HG03095 (cell line): ENCODE results near the gene ASXL1.
"Not testable (repeated sequence)": the region's sequence is repeated elsewhere in the genome, so short reads cannot be mapped to it uniquely, and the experiment has no call there.

Experiments used
- ATAC-seq: cut with Tn5 transposase; IDR thresholded peaks from one replicate; pipeline ENCODE4 v1.9.1; 2021; ENCODE audit warnings: moderate library complexity; ENCODE audit not compliant: unreplicated experiment

Gene ASXL1

DNA sequence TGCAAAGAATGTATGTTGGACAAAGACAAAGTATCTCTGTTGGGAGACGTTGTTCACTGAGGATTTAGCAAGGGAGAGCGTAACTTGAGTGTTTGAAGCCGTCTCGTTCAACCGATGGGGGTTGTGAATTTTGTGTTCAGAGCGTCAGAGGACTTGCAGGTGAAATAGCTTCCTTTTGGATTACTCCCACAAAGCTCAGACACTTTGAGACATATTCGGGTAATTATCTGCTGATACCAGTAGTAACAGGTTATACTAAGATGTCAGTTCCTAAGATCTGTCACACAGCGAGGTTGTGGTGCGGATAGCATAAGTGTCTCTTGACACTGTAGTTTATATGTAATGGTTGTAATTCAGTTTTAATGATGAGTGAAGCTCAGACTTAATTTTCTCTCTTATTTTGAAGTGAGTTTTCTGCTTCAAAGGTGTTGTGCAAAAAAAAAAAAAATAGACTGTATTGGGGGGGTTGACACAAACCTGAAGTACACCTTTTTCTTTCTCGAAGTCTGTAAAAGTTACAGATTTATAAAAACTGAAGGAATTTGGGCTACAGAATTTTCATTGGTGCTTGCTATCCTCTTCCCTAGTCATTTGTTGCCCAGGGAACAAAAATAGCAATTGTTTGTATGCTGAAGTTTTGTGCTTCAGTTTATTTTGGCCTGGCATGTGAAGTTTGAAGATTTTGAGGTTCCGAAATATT is 1.7 kb downstream of the ASXL1 start:
- ATAC-seq = no peak

DNA sequence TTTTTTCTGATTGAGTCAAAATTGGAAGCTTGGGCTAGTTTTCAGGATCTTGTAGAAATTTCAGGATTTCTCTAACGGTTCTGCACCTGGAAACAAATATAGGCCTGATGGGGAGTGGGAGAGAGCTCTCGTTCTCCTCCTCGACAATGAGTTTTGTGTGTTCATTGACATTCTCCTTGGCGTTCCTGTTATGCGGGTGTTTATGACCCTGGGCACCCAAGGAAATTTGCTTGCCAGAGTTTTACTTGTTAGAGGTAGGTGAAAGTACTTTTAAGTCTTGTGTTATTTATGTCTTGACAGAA is 2.2 kb downstream of the ASXL1 start:
- ATAC-seq = no peak

DNA sequence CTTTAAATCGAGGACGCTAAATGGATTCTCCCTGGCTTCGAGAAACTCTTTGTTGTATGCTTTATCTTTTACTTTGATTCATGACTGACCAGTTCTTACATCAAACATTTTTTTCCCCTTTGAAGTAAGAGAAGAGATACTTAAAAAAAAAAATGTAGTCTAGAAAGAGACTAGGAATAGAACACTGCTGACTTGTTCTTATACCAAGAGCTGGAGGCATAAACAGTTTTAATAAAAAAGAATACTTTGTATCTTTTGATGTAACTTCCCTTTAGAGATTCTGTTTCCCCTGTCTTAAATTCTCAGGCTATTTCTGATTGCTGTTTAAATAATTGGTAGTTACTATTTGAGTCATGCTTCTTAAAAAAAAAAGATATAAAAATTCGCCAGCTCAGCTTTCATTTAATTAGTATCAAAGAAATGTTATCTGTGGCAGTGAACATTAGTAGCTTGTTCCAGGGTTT is 4.8 kb downstream of the ASXL1 start:
- ATAC-seq = no peak

DNA sequence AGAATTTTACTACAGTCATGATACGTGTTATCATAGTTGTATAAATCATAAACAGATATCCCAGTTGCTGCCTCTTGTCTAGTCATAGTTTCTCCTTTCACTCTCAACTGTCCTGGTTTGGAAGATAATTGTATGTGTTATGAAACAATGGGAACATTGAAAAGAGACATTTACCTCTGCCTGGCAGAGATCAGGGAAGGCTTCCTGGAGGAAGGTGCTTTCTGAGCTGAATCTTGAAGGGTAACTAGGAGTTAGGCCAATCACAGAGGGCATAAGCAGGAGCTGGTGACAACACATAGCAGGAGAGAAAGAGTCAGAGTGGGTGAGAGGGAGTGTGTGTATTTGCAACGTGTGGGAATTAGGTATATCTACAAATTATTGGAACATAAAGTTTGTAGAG is 5.4 kb downstream of the ASXL1 start:
- no peak for ATAC-seq

DNA sequence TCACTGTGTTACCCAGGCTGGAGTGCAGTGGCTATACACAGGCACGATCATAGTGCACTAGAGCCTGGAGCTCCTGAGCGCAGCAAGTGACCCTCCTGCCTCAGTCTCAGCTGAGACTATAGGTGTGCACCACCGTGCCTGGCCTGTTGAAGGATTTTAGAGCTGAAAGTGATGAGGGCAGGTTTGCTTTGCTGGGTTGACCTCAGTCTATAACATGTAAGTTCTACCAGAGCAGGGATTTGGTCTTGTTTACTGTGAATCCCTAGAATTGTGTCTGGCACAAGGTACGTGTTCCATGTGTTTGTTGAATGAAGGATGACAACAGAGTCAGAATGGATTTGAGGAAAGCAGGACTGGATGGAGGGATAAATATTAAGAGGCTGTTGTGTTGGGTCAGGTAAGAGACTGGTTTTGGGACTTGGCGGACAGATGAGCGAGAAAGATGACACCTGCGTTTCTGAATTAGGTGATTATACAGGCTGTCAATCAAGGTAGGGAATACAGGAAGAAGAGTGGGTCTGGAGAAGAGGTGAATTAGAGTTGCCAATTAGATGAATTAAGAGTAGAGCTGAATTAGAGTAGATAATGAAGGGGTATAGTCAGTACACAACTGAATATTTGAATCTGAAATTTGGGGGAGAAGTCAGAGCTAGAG is 6.5 kb downstream of the ASXL1 start:
- ATAC-seq = no peak

DNA sequence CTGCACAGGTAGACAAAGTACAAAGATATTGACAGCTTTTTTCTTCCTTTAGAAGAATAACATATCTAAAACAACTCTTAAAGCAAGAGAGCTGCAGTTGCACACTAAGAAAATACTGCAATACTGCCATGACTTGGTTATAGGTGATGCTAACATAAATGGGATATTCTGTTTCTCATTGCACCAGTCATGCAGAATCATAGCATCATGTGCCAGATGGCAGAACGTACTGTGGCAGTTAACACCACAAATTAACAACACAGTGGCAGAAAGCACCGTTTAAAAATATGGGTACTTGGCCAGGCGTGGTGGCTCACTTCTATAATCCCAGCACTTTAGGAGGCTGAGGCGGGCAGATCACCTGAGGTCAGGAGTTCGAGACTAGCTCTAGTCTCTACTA is 7.4 kb downstream of the ASXL1 start:
- ATAC-seq = no peak

DNA sequence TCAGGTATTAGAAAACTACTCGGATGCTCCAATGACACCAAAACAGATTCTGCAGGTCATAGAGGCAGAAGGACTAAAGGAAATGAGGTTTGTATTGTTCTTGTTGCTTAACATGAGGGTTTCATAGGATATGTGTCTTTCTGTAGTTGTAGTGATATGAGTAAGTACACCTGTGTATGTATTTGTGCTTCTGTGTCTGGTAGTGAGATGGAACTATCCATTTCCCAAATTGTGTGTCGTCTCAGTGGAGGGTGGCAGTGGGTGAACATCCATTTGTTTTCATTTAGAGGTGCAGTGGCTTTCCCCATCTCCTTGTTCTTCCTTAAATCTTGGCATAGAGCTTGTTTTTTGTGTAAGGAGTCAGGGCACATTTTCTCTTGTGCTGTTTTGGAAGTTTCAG is 8.2 kb downstream of the ASXL1 start:
- peak; percentile 56 for ATAC-seq

DNA sequence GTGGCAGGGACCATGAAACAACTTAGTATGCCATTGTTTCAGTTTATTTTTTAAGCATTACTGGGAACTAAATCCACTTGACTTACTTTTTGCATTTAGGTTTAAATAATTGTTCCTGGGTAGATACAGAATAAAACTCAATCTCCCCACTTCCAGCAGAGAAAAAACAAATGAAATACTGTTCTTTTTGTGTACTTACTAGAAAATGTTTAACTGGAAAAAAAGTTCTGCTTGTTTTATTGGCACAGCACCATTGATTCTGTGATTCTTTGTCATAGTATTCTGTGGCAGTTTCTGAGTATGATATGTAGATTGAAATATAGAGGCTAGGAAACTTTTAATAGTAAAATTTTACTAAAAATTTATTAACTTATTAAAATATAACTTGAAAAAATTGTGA is 10.2 kb downstream of the ASXL1 start:
- ATAC-seq = no peak

DNA sequence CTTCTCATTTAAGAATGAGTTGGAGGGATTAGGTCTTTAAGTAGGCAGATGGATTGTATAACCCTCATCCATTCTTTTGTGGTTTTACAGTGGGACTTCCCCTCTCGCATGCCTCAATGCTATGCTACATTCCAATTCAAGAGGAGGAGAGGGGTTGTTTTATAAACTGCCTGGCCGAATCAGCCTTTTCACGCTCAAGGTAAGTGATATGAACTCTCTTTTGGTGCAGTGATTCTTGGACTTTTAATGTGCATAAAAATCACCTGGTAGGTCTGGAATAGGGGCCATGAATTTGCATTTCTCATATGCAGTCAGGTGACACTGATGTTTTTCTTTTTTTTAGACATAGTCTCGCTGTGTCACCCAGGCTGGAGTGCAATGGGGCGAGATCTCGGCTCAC is 10.8 kb downstream of the ASXL1 start:
- ATAC-seq = no peak

DNA sequence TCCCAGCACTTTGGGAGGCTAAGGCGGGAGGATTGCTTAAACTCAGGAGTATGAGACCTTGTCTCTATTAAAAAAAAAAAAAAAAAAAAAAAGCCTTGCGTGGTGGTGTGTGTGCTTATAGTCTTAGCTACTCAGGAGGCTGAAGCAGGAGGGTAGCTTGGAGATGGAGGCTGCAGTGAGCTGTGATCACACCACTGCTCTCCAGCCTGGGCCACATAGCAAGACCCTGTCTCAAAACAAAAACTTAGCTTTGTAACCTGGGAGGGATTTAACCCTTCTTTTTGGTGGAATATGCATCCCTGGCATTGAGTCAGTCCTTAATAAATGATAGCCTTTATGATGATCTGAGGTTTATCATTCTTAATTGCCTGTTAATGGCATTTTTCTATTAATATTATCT is 12.8 kb downstream of the ASXL1 start:
- no peak for ATAC-seq

DNA sequence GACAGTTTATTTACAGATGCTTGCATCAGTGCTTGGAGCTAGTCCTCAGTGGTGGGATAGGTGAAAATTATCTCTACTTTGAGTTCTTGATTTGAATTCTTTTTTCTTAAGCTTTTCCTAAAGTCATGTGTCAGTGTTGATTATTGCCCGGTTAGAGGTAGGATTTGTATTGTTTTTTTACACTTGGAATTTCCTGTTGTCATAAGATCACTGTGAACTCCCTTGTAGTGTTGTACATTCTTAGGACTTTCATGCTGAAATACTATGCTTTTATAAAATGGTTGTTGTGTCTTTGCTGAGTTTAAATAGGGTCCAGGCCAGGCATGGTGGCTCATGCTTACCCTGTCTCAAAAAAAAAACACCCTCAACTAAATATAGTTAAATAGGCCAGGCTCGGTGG is 20.3 kb downstream of the ASXL1 start:
- no peak for ATAC-seq

DNA sequence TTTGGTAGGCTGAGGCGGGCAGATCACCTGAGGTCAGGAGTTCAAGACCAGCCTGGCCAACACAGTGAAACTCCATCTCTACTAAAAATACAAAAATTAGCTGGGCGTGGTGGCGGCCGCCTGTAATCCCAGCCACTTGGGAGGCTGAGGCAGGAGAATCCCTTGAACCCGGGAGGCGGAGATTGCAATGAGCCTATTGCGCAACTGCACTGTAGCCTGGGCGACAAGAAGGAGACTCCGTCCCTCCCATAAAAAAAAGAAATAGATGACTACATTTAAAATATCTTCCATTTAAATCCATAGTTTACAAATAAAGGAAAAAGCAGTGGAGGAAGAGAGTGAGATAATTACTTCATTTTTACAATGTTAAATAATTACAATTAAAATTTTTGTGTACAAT is 21.9 kb downstream of the ASXL1 start:
- not testable (repeated sequence) for ATAC-seq

DNA sequence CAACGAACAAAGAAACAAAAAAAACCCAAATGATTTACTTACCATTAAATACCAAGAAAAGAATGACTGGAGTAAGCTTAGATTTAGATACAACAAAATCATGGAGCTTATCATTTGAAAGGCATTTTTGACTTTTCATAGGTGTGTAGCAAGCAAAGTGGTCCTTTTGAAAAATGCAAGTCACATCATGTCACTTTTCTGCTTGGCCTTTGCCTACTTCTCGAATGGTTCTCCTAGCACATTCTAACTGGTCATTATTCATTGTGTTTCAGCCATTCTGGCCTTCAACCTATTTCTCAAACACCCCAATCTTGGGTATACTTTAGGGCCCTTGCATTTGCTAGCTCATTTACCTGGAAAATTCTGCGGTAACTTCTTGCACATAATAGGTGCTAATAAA is 22.6 kb downstream of the ASXL1 start:
- ATAC-seq = no peak

DNA sequence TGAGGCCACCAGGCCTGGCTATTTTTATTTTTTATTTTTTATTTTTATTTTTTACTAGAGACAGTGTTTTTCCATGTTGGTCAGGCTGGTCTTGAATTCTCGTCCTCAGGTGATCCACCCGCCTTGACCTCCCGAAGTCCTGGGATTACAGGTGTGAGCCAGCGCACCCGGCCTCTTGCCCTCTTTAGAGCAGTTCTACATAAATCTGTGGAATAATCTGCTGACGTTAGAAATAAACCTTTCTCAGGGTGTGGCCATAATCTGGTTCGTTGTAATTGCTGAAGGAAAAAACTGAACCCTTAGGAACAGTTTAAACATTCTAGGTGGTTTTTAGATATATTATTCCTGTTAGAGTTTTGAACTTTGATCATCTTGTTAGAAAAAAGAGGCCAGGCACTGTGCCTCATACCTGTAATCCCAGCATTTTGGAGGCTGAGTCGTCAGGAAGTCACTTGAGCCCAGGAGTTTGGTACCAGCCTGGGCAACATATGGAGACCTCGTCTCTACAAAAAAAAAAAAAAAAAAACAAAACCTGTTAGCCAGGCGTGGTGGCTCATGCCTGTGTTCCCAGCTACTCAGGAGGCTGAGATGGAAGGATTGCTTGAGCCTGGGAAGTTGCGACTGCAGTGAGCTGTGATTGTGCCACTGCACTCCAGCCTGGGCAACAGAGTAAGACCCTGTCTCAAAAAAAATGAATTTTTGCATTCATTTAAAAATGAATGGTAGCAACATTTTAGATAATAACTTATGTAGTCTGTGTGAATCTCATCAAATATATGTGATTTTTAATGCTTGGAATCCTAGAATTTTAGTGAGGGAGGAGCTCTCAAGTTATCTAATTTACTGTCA is 24.2 kb downstream of the ASXL1 start:
- ATAC-seq = no peak

DNA sequence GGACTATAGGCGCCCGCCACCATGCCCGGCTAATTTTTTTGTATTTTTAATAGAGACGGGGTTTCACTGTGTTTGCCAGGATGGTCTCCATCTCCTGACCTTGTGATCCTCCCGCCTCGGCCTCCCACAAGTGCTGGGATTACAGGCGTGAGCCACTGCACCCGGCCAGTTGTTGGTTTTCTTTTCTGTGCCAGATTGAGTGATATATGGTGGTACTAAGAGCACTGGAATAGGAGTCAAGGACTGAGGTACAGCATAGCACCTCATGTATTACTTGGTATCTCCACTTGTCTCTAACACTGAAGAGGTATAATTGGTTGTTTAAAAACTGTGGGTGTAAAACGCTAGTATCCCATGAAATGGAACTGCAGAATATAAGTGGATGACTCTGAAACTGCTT is 25.3 kb downstream of the ASXL1 start:
- ATAC-seq = not testable (repeated sequence)

DNA sequence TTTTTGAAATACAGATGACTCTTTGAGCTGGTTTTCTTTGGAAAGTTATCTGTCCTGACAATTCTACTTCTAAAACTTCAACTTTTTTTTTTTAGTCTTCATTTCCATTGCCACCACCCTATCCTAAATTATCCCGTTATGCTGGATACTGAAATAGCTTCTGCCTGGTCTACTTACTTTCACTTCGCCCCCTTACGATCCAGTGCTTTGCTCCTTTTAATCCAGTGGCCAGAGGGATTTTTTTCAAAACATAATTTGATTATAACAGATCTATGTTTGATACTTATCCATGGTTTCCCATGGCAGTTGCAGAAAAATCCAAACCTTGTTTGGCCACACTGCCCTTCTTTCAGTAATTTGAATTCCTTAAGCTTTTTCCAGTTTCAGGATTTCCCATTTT is 27.4 kb downstream of the ASXL1 start:
- ATAC-seq = no peak

DNA sequence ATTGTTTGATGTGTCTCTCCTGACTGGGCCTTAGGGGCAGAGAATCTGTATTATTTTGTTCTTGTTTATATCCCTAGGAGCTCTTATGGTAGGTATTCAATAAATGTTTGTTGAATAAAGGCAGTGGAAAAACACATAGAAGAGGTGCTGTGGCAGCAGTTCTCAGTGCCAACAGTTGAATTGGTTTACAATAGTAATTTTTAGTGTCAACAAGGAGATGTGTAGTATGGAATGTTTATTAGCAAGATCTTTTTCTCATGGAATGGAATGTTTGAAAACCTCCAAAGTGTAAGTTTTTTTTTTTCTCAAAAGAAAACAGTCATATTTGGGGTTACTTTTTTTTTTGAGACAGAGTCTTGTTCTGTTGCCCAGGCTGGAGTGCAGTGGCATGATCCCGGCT is 28.0 kb downstream of the ASXL1 start:
- ATAC-seq = no peak

DNA sequence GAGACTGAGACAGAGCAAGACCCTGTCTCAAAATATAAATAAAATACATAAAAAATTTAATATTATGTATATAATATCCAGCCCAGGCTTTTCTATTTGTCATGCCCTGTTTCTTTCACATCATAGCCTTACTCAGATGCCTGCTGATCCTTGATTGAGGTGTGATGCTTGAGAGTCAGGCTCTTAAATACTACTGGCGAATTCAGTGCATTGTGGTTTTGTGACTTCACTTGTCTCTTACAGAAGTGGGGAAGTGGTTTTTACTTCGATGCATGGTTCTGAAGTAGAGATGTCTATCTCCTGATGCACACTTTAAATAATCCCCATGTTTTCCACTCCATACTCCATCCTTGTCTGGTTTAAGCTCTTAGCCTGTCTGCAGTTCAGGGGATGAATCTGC is 29.1 kb downstream of the ASXL1 start:
- ATAC-seq = no peak

DNA sequence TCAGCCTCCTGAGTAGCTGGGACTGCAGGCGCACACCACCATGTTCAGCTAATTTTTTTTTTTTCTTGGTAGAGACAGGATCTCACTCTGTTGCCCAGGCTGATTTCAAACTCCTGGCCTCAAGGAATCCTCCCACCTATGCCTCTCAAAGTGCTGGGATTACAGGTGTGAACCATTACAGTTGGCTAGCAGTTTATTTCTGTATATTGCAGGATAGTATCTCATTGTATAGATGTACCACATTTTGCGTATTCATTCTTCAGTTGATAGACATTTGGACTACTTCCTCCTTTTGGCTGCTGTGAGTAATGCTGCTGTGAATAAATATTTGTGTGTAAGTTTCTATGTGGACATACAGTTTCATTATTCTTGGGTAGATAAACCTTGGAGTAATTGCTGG is 32.9 kb downstream of the ASXL1 start:
- ATAC-seq = no peak

DNA sequence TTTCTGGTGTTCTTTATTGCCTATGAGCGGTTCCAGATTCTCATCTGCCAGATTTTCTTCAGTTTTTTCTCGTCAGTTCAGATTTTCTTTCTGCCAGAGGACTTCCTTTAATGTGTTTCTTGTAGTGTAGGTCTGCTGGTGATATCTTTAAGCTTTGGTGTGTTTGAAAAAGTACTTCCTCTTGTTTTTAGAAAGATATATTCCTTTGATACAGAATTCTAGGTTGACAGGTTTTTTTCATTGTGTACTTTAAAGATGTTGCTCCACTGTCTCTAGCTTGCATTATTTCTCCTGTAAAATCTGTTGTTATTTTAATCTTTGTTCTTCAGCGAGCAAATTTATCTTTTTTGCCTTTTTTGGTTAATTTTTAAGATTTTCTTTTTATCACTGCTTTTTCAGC is 36.9 kb downstream of the ASXL1 start:
- ATAC-seq = no peak

DNA sequence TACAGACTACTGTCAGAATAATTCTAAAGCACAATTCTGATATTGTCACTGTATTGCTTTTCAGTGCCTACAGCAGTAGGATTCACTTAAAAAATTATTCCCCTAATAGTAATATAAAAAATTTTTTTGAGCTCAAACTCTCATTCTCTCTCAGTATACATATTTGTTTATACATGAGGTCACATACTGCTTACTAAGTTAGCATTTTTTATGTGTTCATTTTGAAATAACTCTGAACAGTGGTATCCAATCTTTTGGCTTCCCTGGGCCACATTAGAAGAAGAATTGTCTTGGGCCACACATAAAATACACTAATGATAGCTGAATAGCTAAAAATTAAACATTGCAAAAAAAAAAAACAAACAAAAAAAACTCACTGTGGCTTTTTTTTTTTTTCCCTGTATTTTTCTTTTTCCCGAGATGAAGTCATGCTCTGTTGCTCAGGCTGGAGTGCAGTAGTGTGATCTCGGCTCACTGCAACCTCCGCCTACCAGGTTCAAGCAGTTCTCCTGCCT is 38.6 kb downstream of the ASXL1 start:
- ATAC-seq = no peak

DNA sequence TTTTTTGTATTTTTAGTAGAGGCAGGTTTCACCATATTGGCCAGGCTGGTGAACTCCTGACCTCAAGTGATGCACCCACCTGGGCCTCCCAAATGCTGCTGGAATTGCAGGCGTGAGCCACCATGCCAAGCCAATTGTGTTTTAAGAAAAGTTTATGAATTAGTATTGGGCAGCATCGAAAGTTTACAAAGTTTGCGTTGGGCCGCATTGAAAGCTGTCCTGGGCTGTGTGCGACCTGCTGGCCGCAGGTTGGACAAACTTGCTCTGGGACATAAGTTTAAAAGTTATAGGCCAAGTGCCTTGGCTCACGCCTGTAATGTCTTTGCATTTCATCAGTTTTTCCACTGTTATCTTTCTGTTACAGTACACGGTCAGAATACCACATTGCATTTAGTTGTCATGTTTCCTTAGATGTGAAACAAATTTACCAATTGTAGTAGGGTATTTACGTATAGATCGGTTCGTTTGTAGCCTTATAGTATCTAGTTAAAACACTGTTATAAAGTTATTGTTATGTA is 39.5 kb downstream of the ASXL1 start:
- no peak for ATAC-seq
